Stimulated activated CD8-positive, alpha-beta memory T cell treated with anti-CD3 and anti-CD28 coated beads, Interleukin-12 subunit alpha, Interleukin-12 subunit beta, amount 100 ng/mL, for 24 hours (primary cell): ENCODE measurements around the gene CYP20A1.
A peak's percentile ranks its signal among the peaks of the same experiment; 100 is the strongest.
"Not testable (repeated sequence)": the region's sequence is repeated elsewhere in the genome, so short reads cannot be mapped to it uniquely, and the experiment has no call there.

Experiments used
- DNase-seq: peaks from one replicate; pipeline ENCODE4 v3.0.0-alpha.2; 2020; ENCODE audit errors: extremely low read depth

Gene CYP20A1

GRCh38 chr2:203282101-203282500, 43.3 kb downstream of the CYP20A1 start:
- no peak for DNase-seq

- no peak for DNase-seq
Measured at GRCh38 chr2:203286532-203286931, 47.7 kb downstream of the CYP20A1 start.

- no peak for DNase-seq
Measured at GRCh38 chr2:203301667-203302066, 62.8 kb downstream of the CYP20A1 start.

GRCh38 chr2:203302586-203302985, 63.8 kb downstream of the CYP20A1 start:
- DNase-seq = not testable (repeated sequence)

GRCh38 chr2:203310688-203311436, 72.0 kb downstream of the CYP20A1 start:
- DNase-seq = no peak

GRCh38 chr2:203326356-203326755, 87.5 kb downstream of the CYP20A1 start:
- no peak for DNase-seq

GRCh38 chr2:203327582-203327900, 88.7 kb downstream of the CYP20A1 start:
- no peak for DNase-seq

- DNase-seq = peak; percentile 36
Measured at GRCh38 chr2:203327901-203328759, 89.3 kb downstream of the CYP20A1 start, which contains the start of gene ABI2. Gene ABI2 (plus strand): TSS chr2:203328394. CDS start chr2:203328515, 121 bp downstream.

GRCh38 chr2:203328760-203329540, 90.1 kb downstream of the CYP20A1 start:
- peak; percentile 9 for DNase-seq

GRCh38 chr2:203330434-203330833, 91.6 kb downstream of the CYP20A1 start:
- DNase-seq = no peak

GRCh38 chr2:203338322-203338721, 99.5 kb downstream of the CYP20A1 start:
- DNase-seq = no peak

- DNase-seq = no peak
Measured at GRCh38 chr2:203340791-203341487, 102.1 kb downstream of the CYP20A1 start.

- no peak for DNase-seq
Measured at GRCh38 chr2:203341741-203342310, 103.0 kb downstream of the CYP20A1 start.

GRCh38 chr2:203342374-203342773, 103.6 kb downstream of the CYP20A1 start:
- DNase-seq = not testable (repeated sequence)

GRCh38 chr2:203344667-203345066, 105.8 kb downstream of the CYP20A1 start:
- DNase-seq = no peak

- no peak for DNase-seq
Measured at GRCh38 chr2:203346612-203347011, 107.8 kb downstream of the CYP20A1 start.

GRCh38 chr2:203347375-203347774, 108.6 kb downstream of the CYP20A1 start:
- DNase-seq = no peak

- DNase-seq = no peak
Measured at GRCh38 chr2:203352604-203353255, 113.9 kb downstream of the CYP20A1 start.

- no peak for DNase-seq
Measured at GRCh38 chr2:203354966-203355365, 116.1 kb downstream of the CYP20A1 start.
